HUES6 (cell line): ENCODE measurements around the gene CUEDC2.

Experiments
- H3K27ac ChIP-seq: 2 replicates; pipeline ENCODE4 v1.7.0; 2013; ENCODE audit warnings: low read depth, mild to moderate bottlenecking, low read length, inconsistent platforms
- H3K27me3 ChIP-seq: 2 replicates; pipeline ENCODE4 v1.6.1; 2013; ENCODE audit warnings: low read length; ENCODE audit not compliant: control insufficient read depth, insufficient read depth
- H3K36me3 ChIP-seq: 2 replicates; pipeline ENCODE4 v1.6.1; 2013; ENCODE audit warnings: low read length; ENCODE audit not compliant: control insufficient read depth, insufficient read depth
- H3K4me1 ChIP-seq: 2 replicates; pipeline ENCODE4 v1.6.1; 2013; ENCODE audit warnings: low read length; ENCODE audit not compliant: control insufficient read depth, insufficient read depth
- H3K4me3 ChIP-seq: 2 replicates; pipeline ENCODE4 v1.5.1; 2013; ENCODE audit warnings: low read depth, low read length
- H3K9ac ChIP-seq: one replicate; pipeline ENCODE4 v1.6.1; 2013; ENCODE audit warnings: mild to moderate bottlenecking, low read length
- H3K9me3 ChIP-seq: 2 replicates; pipeline ENCODE4 v1.6.1; 2013; ENCODE audit warnings: low read depth, low read length; ENCODE audit not compliant: control insufficient read depth, insufficient read depth

Gene CUEDC2

DNA sequence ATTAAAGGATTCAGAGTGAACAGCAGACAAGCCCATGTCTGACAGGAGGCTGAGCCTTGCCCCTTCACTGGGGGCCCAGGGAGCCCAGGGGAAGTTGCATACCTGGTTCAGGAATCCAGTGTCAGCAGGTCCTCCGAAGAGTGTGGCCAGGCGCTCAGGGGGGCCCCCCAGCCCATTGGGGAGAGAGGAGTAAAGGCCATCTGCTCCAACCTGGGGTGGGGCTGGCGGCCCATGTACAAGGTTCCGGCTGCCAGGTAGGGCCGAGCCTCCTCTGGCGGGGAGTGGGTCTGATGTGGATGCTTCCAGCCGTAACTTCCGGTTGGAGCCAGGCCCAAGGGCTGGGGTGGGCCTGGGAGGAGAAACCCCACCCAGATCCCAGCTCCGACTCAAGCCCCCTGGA lies 16.1 kb downstream of the CUEDC2 start:
- Histone ChIP-seq H3K4me3 (no peak overlapping the region), H3K4me1 (peaks cover 8% of the 10 kb centered on the region; the same call in 1 of the 2 replicates), H3K9me3 (no peaks in the 10 kb centered on the region), H3K27me3 (peaks cover 54% of the 10 kb centered on the region), H3K36me3 (no peaks in the 10 kb centered on the region), H3K9ac (no peak overlapping the region), H3K27ac (no peak overlapping the region)

- H3K9me3 ChIP-seq, result no peaks in the 10 kb centered on the region
- H3K27me3 ChIP-seq, result peaks cover 70% of the 10 kb centered on the region
- no peaks in the 10 kb centered on the region for H3K36me3 ChIP-seq
- H3K27ac ChIP-seq, result no peak overlapping the region
- no peak overlapping the region for H3K9ac ChIP-seq
- no peak overlapping the region for H3K4me3 ChIP-seq
- H3K4me1 ChIP-seq, result peaks cover 20% of the 10 kb centered on the region
These were observed 17.6 kb downstream of the CUEDC2 start for GRCh38 chr10:102414749-102415148.

- H3K36me3 ChIP-seq, result no peaks in the 10 kb centered on the region
- H3K27me3 ChIP-seq, result peaks cover 73% of the 10 kb centered on the region
- H3K4me3 ChIP-seq, result no peak overlapping the region
- H3K9me3 ChIP-seq, result no peaks in the 10 kb centered on the region
- H3K27ac ChIP-seq, result no peak overlapping the region
- H3K4me1 ChIP-seq, result peaks cover 25% of the 10 kb centered on the region
- no peak overlapping the region for H3K9ac ChIP-seq
These were observed 18.4 kb downstream of the CUEDC2 start for GRCh38 chr10:102413806-102414561.

DNA sequence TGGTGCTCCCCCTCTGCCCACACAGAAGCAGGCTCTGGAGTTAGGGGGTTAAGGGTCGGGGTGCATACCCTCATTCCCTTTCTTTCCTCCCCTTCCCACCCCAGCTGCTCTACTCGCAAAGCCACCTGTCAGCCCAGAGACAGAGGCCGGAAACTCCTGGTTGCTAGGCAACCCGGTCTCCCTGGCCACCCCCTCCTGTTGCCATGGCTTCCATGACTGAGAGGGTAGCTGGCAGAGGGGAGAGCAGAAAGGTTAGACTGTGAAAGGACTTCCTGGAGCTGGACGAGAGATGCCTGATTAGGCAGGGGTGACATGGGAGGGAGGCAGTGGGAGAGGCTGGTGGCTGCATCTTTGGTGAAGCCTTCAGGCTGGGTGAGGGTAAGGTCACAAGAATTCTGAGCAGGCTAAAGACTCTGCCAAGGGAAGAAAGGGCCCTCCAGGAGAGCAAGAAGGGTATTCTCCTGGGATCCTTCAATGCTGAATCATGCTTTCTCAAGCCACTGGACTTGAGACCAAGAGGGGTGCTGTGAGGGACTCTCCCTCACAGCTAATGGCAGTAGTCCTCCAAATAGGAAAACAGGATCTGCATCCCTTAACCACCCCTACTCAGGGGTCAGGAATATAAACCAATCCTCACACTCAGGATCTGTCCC lies 19.2 kb downstream of the CUEDC2 start:
- Histone ChIP-seq H3K36me3 (no peaks in the 10 kb centered on the region), H3K4me3 (no peak overlapping the region), H3K9ac (no peak overlapping the region), H3K27me3 (peaks cover 74% of the 10 kb centered on the region), H3K4me1 (peaks cover 23% of the 10 kb centered on the region), H3K9me3 (no peaks in the 10 kb centered on the region), H3K27ac (no peak overlapping the region)

DNA sequence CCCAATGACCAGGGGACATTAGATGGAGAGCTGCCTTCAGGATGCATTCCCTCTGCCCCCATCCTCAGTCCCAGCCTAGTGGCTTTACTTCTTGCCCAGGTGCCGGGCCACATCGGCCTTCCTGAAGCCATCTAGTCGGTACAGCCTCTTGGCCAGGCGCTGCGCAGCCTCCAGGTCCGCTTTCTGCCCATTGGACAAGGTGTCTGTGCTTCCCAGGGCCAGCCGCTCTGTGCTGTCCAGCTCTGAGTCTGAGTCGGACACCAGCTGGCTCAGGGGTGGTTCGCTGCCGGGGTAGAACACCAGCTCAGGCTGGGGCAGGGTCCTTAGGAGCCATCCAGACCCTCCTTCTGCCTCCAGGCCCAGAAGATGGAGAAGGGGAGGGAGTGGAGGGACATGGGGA lies 20.1 kb downstream of the CUEDC2 start:
- no peak overlapping the region for H3K4me3 ChIP-seq
- peaks cover 74% of the 10 kb centered on the region for H3K27me3 ChIP-seq
- H3K9ac ChIP-seq, result no peak overlapping the region
- no peaks in the 10 kb centered on the region for H3K9me3 ChIP-seq
- H3K27ac ChIP-seq, result no peak overlapping the region
- no peaks in the 10 kb centered on the region for H3K36me3 ChIP-seq
- H3K4me1 ChIP-seq, result peaks cover 21% of the 10 kb centered on the region

DNA sequence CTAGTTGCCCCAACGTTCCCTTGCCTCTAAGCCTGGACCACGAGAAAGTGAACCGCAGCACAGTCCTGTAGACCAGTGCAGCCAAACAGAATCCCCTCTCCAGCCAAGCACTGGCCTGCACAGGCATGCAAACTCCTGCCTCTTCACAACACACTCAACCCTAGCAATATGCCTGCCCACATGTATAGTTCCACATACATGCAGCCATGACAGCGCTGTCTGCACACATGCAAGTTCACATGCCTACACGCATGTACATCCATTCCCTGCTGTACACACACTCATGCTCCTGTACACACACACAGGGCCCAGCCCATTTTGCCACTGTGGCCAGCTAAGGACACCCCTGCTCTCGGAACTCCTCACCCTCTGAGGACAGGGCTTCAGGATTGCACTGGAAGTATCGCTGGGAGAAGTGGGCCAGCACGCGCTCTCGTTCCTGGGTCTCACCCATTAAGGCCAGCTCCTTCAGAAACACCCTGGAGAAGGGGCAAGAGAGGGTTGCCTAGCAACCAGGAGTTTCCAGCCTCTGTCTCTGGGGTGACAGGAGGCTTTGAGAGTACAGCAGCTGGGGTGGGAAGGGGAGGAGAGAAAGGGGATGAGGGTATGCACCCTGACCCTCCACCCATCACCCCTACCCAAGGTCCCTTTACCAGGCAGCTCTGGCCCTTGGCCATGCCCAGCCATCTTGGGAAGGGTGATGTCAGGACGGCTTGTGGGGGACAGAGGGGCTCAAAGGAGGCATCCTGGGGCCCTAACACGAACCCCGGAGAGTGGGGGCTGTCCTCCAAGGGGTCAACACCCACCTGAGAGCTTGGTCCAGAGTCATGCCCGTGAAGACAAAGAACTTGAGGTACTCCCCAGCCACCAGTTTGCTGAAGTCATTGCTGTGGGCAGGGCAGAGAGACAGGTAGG lies 20.8 kb downstream of the CUEDC2 start:
- Histone ChIP-seq H3K4me3 (peak overlapping the region; percentile 61; the same call in 1 of the 2 replicates), H3K9me3 (no peaks in the 10 kb centered on the region), H3K36me3 (no peaks in the 10 kb centered on the region), H3K9ac (no peak overlapping the region), H3K4me1 (peaks cover 21% of the 10 kb centered on the region), H3K27me3 (peaks cover 78% of the 10 kb centered on the region), H3K27ac (no peak overlapping the region)

- H3K36me3 ChIP-seq, result no peaks in the 10 kb centered on the region
- H3K27me3 ChIP-seq, result peaks cover 86% of the 10 kb centered on the region
- H3K9ac ChIP-seq, result peak overlapping the region; percentile 51
- H3K4me3 ChIP-seq, result peak overlapping the region; percentile 61
- H3K4me1 ChIP-seq, result peaks cover 21% of the 10 kb centered on the region
- H3K27ac ChIP-seq, result no peak overlapping the region
- H3K9me3 ChIP-seq, result no peaks in the 10 kb centered on the region
These were observed 21.8 kb downstream of the CUEDC2 start for GRCh38 chr10:102410429-102411073.

- no peaks in the 10 kb centered on the region for H3K36me3 ChIP-seq
- peak overlapping the region; percentile 61 for H3K4me3 ChIP-seq
- H3K9ac ChIP-seq, result peak overlapping the region; percentile 51
- H3K27ac ChIP-seq, result no peak overlapping the region
- H3K27me3 ChIP-seq, result peaks cover 83% of the 10 kb centered on the region
- H3K9me3 ChIP-seq, result no peaks in the 10 kb centered on the region
- peaks cover 21% of the 10 kb centered on the region for H3K4me1 ChIP-seq
These were observed 22.6 kb downstream of the CUEDC2 start for GRCh38 chr10:102409604-102410428.

DNA sequence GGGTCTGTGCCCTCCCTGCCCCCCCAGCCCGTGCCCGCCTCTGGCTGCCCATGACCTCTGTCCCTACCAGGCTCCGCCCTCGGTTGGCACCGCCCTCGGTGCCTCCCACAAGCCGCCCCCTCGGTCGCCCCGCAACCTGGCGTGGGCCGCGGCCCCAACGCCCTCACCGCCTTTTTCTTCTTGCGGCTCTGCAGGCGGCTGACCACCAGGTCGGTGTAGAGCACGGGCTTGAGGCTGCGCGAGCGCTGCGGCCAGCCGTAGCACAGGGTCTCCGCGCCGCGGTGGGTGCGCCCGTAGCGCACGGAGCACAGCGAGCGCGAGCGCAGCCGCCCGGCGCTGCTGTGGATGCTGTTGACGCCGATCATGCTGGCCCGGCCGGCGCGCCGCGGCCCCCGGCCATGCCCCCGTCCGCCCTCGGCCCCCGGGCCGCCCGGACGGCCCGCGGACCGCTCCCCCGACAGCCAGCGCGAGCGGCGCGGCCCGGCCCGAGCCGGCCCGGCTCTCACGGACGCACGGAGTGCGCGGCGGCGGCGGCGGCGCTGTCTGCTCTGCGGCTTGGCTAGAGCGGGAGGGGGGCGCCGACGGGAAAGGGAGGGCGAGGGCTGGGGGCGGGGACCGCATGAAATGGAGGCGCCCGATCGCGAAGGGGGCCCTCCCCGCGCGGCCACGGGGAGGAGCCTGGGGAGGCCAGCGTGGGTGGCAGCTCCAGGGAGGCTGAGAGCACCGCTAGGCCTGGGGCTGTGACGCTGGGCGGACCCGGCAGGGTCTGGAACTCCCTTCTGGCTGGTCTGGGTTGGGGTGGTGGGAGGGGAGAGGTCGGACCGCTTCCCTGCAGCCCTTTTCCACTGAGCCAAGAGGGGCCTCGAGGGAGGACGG lies 23.4 kb downstream of the CUEDC2 start:
- Histone ChIP-seq H3K27ac (no peak overlapping the region), H3K4me3 (peak overlapping the region; percentile 67), H3K9ac (no peak overlapping the region), H3K4me1 (peaks cover 21% of the 10 kb centered on the region), H3K36me3 (no peaks in the 10 kb centered on the region), H3K9me3 (no peaks in the 10 kb centered on the region), H3K27me3 (peaks cover 78% of the 10 kb centered on the region)
